HCT116 (cell line): ENCODE data around the gene FKBP2. TPM values are rescaled to one million over a fixed set of nuclear protein-coding genes. Genes with fewer than 3 reads are reported as not detected.

Experiments
- ATAC-seq: fragments of 200-7000 bp; cut with Tn5 transposase; 2 replicates; pipeline ENCODE4 v1.9.1; 2020; ENCODE audit warnings: mild to moderate bottlenecking, moderate library complexity
- BruUV-seq: library from RNA; stranded (reverse); fragments of 400-500 nt; replicated peaks from 2 replicates; lab custom pipeline; 2021; lab: Mats Ljungman, UMichigan
- CTCF ChIA-PET: fragments of 300-600 bp; sonication (Branson Sonifier 250); formaldehyde crosslinking; loops from one replicate; lab custom pipeline; 2021; ENCODE audit warnings: antibody characterized with exemption; lab: Charles Lee
- POLR2A ChIA-PET: fragments of 300-600, 350-600 bp; sonication (Branson Sonifier 250); formaldehyde crosslinking; loops from one replicate; lab custom pipeline; 2021; ENCODE audit warnings: antibody characterized with exemption; lab: Charles Lee
- RAD21 ChIA-PET, 2 experiments: fragments of 300-600 bp; sonication (Branson Sonifier 250); formaldehyde crosslinking; loops; one replicate each; lab custom pipeline; 2023; ENCODE audit warnings: low total read pairs in 2 of 2; ENCODE audit not compliant: uncharacterized antibody in 2 of 2, unreplicated experiment in 2 of 2, low non-redundant PET in 1 of 2; lab: Charles Lee
- DNase-seq: peaks from one replicate; pipeline ENCODE4 v3.0.0-alpha.2; 2010; ENCODE audit warnings: low read depth, low spot score
- H2AFZ ChIP-seq: fragments of 200-600 bp; shearing (Covaris generic), sonication (generic); 2 replicates; pipeline ENCODE4 v1.6.1; 2017; ENCODE audit warnings: low read depth, mixed run types, mixed read lengths, antibody characterized with exemption, low read length; ENCODE audit not compliant: poor library complexity, severe bottlenecking
- H3K27ac ChIP-seq: 2 replicates; pipeline ENCODE4 v1.5.1; 2012; ENCODE audit warnings: low read depth, low read length
- H3K27me3 ChIP-seq: fragments of 200-600 bp; sonication (generic); 2 replicates; pipeline ENCODE4 v1.6.1; 2016; ENCODE audit warnings: mixed run types, low read length, mixed read lengths; ENCODE audit not compliant: insufficient read depth
- H3K36me3 ChIP-seq, 2 experiments: fragments of 200-500 bp in 1 of 2; fragments of 200-600 bp in 1 of 2; sonication (Bioruptor generic) in 1 of 2; sonication (generic) in 1 of 2; 2 replicates each; pipeline versions ENCODE4 v1.5.1 to v1.6.1; 2014 to 2016; ENCODE audit warnings: low read length in 2 of 2, inconsistent platforms in 1 of 2, mixed read lengths in 1 of 2, mixed run types in 1 of 2; ENCODE audit not compliant: insufficient read depth in 2 of 2, control insufficient read depth in 1 of 2
- H3K4me1 ChIP-seq, 2 experiments: fragments of 200-600 bp in 1 of 2; sonication (generic) in 1 of 2; 2 replicates each; pipeline versions ENCODE4 v1.5.1 to v1.6.1; 2012 to 2017; ENCODE audit warnings: low read length in 2 of 2, inconsistent platforms in 1 of 2, mild to moderate bottlenecking in 1 of 2, mixed read lengths in 1 of 2, mixed run types in 1 of 2, moderate library complexity in 1 of 2; ENCODE audit not compliant: insufficient read depth in 2 of 2, control insufficient read depth in 1 of 2
- H3K4me2 ChIP-seq: fragments of 200-600 bp; sonication (generic); 2 replicates; pipeline ENCODE4 v1.6.1; 2017; ENCODE audit warnings: mixed run types, low read length, mixed read lengths
- H3K4me3 ChIP-seq, 2 experiments: fragments of 200-600 bp in 1 of 2; sonication (generic) in 1 of 2; replicated peaks in 1 of 2; 2 replicates each; pipeline ENCODE4 v1.5.1; 2011 to 2016; ENCODE audit warnings: low read length in 2 of 2, control low read depth in 1 of 2, low read depth in 1 of 2, mild to moderate bottlenecking in 1 of 2, mixed read lengths in 1 of 2, mixed run types in 1 of 2
- H3K79me2 ChIP-seq: fragments of 200-600 bp; sonication (generic); 2 replicates; pipeline ENCODE4 v1.6.1; 2017; ENCODE audit warnings: mild to moderate bottlenecking, mixed run types, low read length, moderate library complexity, mixed read lengths; ENCODE audit not compliant: insufficient read depth
- H3K9ac ChIP-seq: fragments of 200-600 bp; sonication (generic); 2 replicates; pipeline ENCODE4 v1.6.1; 2016; ENCODE audit warnings: low read length, mixed read lengths
- H3K9me2 ChIP-seq: fragments of 200-600 bp; sonication (generic), shearing (Covaris generic); 2 replicates; pipeline ENCODE4 v1.6.1; 2017; ENCODE audit warnings: mixed run types, mild to moderate bottlenecking, moderate library complexity; ENCODE audit not compliant: insufficient read depth
- H3K9me3 ChIP-seq, 2 experiments: fragments of 200-500 bp in 1 of 2; fragments of 200-600 bp in 1 of 2; sonication (Bioruptor generic) in 1 of 2; sonication (generic) in 1 of 2; 2 replicates each; pipeline ENCODE4 v1.6.1; 2014 to 2017; ENCODE audit warnings: low read length in 2 of 2, mixed read lengths in 2 of 2, inconsistent platforms in 1 of 2, low read depth in 1 of 2, mild to moderate bottlenecking in 1 of 2, mixed run types in 1 of 2, moderate library complexity in 1 of 2; ENCODE audit not compliant: control insufficient read depth in 1 of 2, insufficient read depth in 1 of 2
- H4K20me1 ChIP-seq: fragments of 200-600 bp; sonication (generic), shearing (Covaris generic); 2 replicates; pipeline ENCODE4 v1.6.1; 2017; ENCODE audit warnings: mixed run types, mild to moderate bottlenecking, moderate library complexity; ENCODE audit not compliant: insufficient read depth
- CBX3 ChIP-seq: IDR thresholded peaks from 2 replicates; pipeline ENCODE4 v1.6.1; 2012; ENCODE audit warnings: low read depth
- CEBPB ChIP-seq: IDR thresholded peaks from 2 replicates; pipeline ENCODE4 v1.6.1; 2012; ENCODE audit warnings: low read depth
- CTCF ChIP-seq, 3 experiments: fragments of 200-600 bp in 1 of 3; sonication (generic) in 1 of 3; IDR thresholded peaks in 2 of 3; conservative IDR thresholded peaks in 1 of 3; 2 replicates each; pipeline ENCODE4 v1.5.1; 2012 to 2017; ENCODE audit warnings: low read depth in 2 of 3, low read length in 2 of 3, antibody characterized with exemption in 1 of 3, borderline replicate concordance in 1 of 3, control low read depth in 1 of 3, mild to moderate bottlenecking in 1 of 3, mixed read lengths in 1 of 3, mixed run types in 1 of 3, moderate library complexity in 1 of 3; ENCODE audit not compliant: insufficient read depth in 1 of 3
- EGR1 ChIP-seq: IDR thresholded peaks from 2 replicates; pipeline ENCODE4 v1.6.1; 2012; ENCODE audit warnings: low read depth
- ELF1 ChIP-seq: IDR thresholded peaks from 2 replicates; pipeline ENCODE4 v1.6.1; 2012; ENCODE audit warnings: low read depth, borderline replicate concordance
- EZH2 ChIP-seq: fragments of 200-600 bp; sonication (generic); IDR thresholded peaks from 2 replicates; pipeline ENCODE4 v1.6.1; 2017; ENCODE audit warnings: antibody characterized with exemption, mixed run types
- EZH2phosphoT487 ChIP-seq: fragments of 200-600 bp; IDR thresholded peaks from 2 replicates; pipeline ENCODE4 v1.6.1; 2018; ENCODE audit warnings: antibody characterized with exemption, borderline replicate concordance
- JUND ChIP-seq: IDR thresholded peaks from 2 replicates; pipeline ENCODE4 v1.6.1; 2012
- POLR2AphosphoS5 ChIP-seq: IDR thresholded peaks from 2 replicates; pipeline ENCODE4 v1.6.1; 2011; ENCODE audit warnings: mild to moderate bottlenecking, low read depth, low read length, moderate library complexity
- SIN3A ChIP-seq: IDR thresholded peaks from 2 replicates; pipeline ENCODE4 v1.6.1; 2012; ENCODE audit warnings: low read depth
- YY1 ChIP-seq: IDR thresholded peaks from 2 replicates; pipeline ENCODE4 v1.6.1; 2011; ENCODE audit warnings: low read length, low read depth, moderate library complexity, mild to moderate bottlenecking; ENCODE audit not compliant: insufficient replicate concordance; ENCODE audit errors: extremely low read depth
- ZFX ChIP-seq: fragments of 450-650 bp; IDR thresholded peaks from 2 replicates; pipeline ENCODE4 v1.6.1; 2017
- ZNF274 ChIP-seq: fragments of 200-500 bp; sonication (Bioruptor generic); IDR thresholded peaks from 2 replicates; pipeline ENCODE4 v1.6.1; 2014; ENCODE audit warnings: mild to moderate bottlenecking, low read depth, low read length, inconsistent platforms
- intact Hi-C: fragments of 100-400 bp; cut with micrococcal nuclease; formaldehyde crosslinking; loops from 2 replicates; pipeline ENCODE4 v1.10.0; 2022
- total RNA-seq: library from RNA; stranded (reverse); gene quantifications from one replicate; pipeline ENCODE4 v1.2.1, GENCODE V29; 2021; ENCODE audit not compliant: unreplicated experiment
- TF ChIP-seq, protein P1 (sequence below): IDR thresholded peaks from 2 replicates; pipeline ENCODE4 v1.6.1; 2012; ENCODE audit warnings: low read depth
- TF ChIP-seq, protein P2 (sequence below): IDR thresholded peaks from 2 replicates; pipeline ENCODE4 v1.6.1; 2012

The FKBP2 gene
- total RNA-seq, 1 experiment from 2014 or later: 69.2 TPM

DNA sequence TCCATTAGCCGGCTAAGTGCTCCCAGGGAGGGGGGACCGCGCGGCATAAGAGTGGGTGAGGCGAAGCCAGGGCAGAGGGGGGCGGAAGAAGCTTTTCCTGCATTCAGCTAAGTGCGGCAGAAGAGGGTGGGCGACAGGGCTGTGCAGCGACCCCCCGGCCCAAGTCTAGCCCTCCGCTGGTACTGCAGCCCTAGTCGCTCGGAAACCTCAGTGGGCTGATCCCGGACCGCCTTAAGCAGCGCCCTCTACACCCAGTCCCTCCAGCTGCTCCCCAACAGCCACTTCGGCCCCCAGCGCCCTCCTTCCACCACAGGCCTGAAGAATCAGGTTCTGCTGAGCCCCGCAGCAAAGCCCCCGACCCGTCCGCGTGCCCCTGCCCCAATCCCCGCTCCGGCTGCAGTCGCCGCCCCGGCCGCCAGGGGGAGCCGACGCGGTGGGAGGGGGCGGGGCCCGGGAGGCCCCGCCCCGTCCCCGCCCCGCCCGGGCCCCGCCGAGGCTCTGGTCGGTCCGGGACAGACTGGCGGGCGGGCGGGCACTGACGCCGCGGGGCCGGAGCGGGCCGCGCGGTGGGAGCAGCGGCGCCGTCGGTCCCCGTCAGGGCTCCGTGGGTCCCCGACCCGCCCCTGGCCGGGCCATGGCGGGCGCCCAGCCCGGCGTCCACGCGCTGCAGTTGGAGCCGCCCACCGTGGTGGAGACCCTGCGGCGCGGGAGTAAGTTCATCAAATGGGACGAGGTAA, 10.3 kb downstream of the FKBP2 start, which contains the start of gene PLCB3 (continued):
- TF ChIP-seq, protein P1, sequence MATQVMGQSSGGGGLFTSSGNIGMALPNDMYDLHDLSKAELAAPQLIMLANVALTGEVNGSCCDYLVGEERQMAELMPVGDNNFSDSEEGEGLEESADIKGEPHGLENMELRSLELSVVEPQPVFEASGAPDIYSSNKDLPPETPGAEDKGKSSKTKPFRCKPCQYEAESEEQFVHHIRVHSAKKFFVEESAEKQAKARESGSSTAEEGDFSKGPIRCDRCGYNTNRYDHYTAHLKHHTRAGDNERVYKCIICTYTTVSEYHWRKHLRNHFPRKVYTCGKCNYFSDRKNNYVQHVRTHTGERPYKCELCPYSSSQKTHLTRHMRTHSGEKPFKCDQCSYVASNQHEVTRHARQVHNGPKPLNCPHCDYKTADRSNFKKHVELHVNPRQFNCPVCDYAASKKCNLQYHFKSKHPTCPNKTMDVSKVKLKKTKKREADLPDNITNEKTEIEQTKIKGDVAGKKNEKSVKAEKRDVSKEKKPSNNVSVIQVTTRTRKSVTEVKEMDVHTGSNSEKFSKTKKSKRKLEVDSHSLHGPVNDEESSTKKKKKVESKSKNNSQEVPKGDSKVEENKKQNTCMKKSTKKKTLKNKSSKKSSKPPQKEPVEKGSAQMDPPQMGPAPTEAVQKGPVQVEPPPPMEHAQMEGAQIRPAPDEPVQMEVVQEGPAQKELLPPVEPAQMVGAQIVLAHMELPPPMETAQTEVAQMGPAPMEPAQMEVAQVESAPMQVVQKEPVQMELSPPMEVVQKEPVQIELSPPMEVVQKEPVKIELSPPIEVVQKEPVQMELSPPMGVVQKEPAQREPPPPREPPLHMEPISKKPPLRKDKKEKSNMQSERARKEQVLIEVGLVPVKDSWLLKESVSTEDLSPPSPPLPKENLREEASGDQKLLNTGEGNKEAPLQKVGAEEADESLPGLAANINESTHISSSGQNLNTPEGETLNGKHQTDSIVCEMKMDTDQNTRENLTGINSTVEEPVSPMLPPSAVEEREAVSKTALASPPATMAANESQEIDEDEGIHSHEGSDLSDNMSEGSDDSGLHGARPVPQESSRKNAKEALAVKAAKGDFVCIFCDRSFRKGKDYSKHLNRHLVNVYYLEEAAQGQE: no peak
- no peak for TF ChIP-seq CBX3
- no peak for TF ChIP-seq SIN3A
- TF ChIP-seq YY1: no peak

DNA sequence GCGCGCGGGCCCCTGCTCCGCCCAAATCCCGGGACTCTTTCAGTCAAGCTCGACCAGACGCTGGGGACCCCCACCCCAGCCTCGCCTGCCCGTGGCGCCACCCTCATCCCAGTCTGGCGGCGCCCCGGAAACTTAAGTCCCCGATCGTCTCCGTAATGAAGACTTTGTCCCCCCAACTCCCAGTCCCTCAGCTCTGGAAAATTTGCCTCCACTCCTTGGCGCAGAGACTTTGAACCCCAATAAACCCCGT, 10.8 kb downstream of the FKBP2 start:
- H3K9me2 ChIP-seq: no peaks in the 10 kb centered on the region
- no peaks in the 10 kb centered on the region for H3K9me3 ChIP-seq
- no peak overlapping the region for H2AFZ ChIP-seq
- H3K79me2 ChIP-seq: peaks cover 35% of the 10 kb centered on the region
- H3K27ac ChIP-seq: peak overlapping the region; percentile 89
- RAD21 ChIA-PET: interaction anchor here in 1 of 2 experiments (1.3 kb wide), 1 partner anchor 47 kb away, joined by 4 read pairs; no protein-coding TSS in a partner anchor
- ATAC-seq (no peak), DNase-seq (no peak)
- intact Hi-C loops: loop anchor here (2.0 kb wide), 1 partner anchor 53 kb away; the partner anchor contains the start of gene ESRRA
- H3K9ac ChIP-seq: peak overlapping the region; percentile 97
- peaks cover 27 to 66% of the 10 kb centered on the region in 2 experiments for H3K4me1 ChIP-seq
- H3K36me3 ChIP-seq: peaks cover 9 to 25% of the 10 kb centered on the region in 2 experiments; a peak in 3 of 4 replicates
- no peaks in the 10 kb centered on the region for H3K27me3 ChIP-seq
- H3K4me3 ChIP-seq: peak overlapping the region; percentile 96 to 98
- H3K4me2 ChIP-seq: peak overlapping the region; percentile 95
- BruUV-seq: no TSS peak
- POLR2A ChIA-PET: interaction anchor here (0.9 to 1.9 kb wide), 3 partner anchors 17 to 66 kb away, joined by 3 to 10 read pairs (median 7); partner anchors contain the start of genes PRDX5 and TRMT112
- H4K20me1 ChIP-seq: no peaks in the 10 kb centered on the region
- CTCF ChIA-PET: interaction anchor here (1.1 to 1.5 kb wide), 4 partner anchors 18 to 105 kb away, joined by 3 to 11 read pairs (median 4); partner anchors contain the start of genes NUDT22 and TRPT1
- no peak for TF ChIP-seq CEBPB
- TF ChIP-seq, protein P2, sequence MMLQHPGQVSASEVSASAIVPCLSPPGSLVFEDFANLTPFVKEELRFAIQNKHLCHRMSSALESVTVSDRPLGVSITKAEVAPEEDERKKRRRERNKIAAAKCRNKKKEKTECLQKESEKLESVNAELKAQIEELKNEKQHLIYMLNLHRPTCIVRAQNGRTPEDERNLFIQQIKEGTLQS: no peak
- TF ChIP-seq ZFX: no peak
- no peak for TF ChIP-seq EZH2phosphoT487
- TF ChIP-seq POLR2AphosphoS5: no peak
- TF ChIP-seq EZH2: no peak
- no peak for TF ChIP-seq ELF1
- TF ChIP-seq, protein P1: no peak
- no peak for TF ChIP-seq JUND
- TF ChIP-seq CBX3: no peak
- no peak for TF ChIP-seq ZNF274
- TF ChIP-seq CTCF (IDR thresholded peaks at IDR 0.05 in 2 of 3, conservative IDR thresholded peaks at IDR 0.05 in 1 of 3; ENCODE audit: borderline replicate concordance in 1 of 3, insufficient read depth in 1 of 3, low read depth in 2 of 3, low read length in 2 of 3): no peak
- no peak for TF ChIP-seq EGR1
